NB4 (cell line): Measurements from ENCODE around the gene TRAPPC6A.

Experiments
- DNase-seq: peaks from one replicate; pipeline ENCODE4 v3.0.0; 2010; ENCODE audit warnings: low read depth
- H3K4me3 ChIP-seq: one replicate; pipeline ENCODE4 v1.5.1; 2011; ENCODE audit warnings: mild to moderate bottlenecking, low read depth, low read length, moderate library complexity
- CTCF ChIP-seq: IDR thresholded peaks from one replicate; pipeline ENCODE4 v1.5.1; 2012; ENCODE audit warnings: low read depth, low read length
- MAX ChIP-seq: IDR thresholded peaks from 2 replicates; pipeline ENCODE4 v1.6.1; 2011; ENCODE audit warnings: low read depth, low read length
- MYC ChIP-seq: IDR thresholded peaks from 2 replicates; pipeline ENCODE4 v1.6.1; 2011; ENCODE audit warnings: low read depth, low read length
- POLR2A ChIP-seq: IDR thresholded peaks from 2 replicates; pipeline ENCODE4 v1.6.1; 2011; ENCODE audit warnings: mild to moderate bottlenecking; ENCODE audit not compliant: insufficient read length; ENCODE audit errors: extremely low read depth

Gene TRAPPC6A

GRCh38 chr19:45162608-45163143 is 15.4 kb downstream of the TRAPPC6A start:
- DNase-seq, result no peak
- TF ChIP-seq MYC (no peak), MAX (no peak), CTCF (no peak), POLR2A (no peak)
- no peak overlapping the region for H3K4me3 ChIP-seq

GRCh38 chr19:45161738-45162607 is 16.1 kb downstream of the TRAPPC6A start:
- no peak for DNase-seq
- H3K4me3 ChIP-seq, result no peak overlapping the region

GRCh38 chr19:45160870-45161737 is 16.9 kb downstream of the TRAPPC6A start, which contains the start of gene NKPD1:
Gene NKPD1 (minus strand): TSS chr19:45160982. CDS start chr19:45160150, 832 bp downstream.
- H3K4me3 ChIP-seq, result no peak within 1 kb of the TSS
- TF ChIP-seq POLR2A (no peak), MYC (no peak), MAX (no peak)
- DNase-seq, result no peak

More at GRCh38 chr19:45161738-45162607, 16.1 kb downstream of the TRAPPC6A start:
- no peak for TF ChIP-seq MYC
- peak; percentile 28 for TF ChIP-seq CTCF

GRCh38 chr19:45159971-45160324 is 18.1 kb downstream of the TRAPPC6A start:
- no peak for DNase-seq
- TF ChIP-seq MYC (no peak), MAX (no peak), POLR2A (no peak), CTCF (no peak)
- H3K4me3 ChIP-seq, result no peak overlapping the region

DNA sequence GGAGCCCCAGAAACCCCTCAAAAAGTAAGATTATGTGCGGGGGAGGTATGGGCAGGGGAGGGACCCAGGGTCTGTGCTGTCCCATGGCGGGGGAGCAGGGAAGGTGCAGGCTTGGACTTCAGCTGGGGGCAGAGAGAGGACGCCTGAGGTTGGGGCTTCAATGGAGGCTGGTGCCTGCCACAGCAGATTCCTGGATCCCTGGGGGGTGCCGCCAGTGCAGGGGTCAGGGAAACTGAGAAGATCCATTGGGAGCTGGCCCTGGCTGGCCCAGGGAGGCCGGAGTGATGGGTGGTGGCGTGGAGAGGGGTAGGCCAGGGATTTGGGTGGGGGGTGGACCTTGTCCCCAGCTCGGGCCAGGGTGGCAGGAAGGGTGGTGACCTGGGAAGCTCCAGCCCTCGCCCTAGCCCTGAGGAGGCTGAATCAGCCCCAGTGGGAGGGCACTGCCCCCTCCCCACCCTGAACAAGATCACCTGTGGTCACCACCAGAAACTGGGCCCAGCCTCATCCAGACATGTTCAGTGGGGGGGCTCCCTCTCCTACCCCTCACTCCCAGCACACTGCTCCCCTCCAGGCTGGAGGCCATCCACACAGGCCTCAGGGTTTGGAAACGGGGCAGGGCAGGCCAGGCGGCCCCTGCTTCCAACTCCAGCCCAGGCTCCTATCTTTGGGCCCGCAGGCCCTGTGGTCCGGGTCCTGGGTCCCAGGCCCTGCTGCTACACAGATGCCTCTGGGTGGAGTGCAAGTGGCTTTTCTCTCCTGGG is 18.6 kb downstream of the TRAPPC6A start:
- H3K4me3 ChIP-seq, result no peak overlapping the region
- no peak for DNase-seq
- TF ChIP-seq CTCF (no peak), MAX (no peak), MYC (no peak), POLR2A (no peak)
